ENCODE data around the gene FAM83E.

FAM83E gene

GRCh38 chr19:48614436-48615230 is at the start of gene FAM83E:
Gene FAM83E, minus strand, starts transcription at chr19:48615076. Its CDS starts 1,704 bp downstream, at chr19:48613372.
- TF ChIP-seq, protein P1, sequence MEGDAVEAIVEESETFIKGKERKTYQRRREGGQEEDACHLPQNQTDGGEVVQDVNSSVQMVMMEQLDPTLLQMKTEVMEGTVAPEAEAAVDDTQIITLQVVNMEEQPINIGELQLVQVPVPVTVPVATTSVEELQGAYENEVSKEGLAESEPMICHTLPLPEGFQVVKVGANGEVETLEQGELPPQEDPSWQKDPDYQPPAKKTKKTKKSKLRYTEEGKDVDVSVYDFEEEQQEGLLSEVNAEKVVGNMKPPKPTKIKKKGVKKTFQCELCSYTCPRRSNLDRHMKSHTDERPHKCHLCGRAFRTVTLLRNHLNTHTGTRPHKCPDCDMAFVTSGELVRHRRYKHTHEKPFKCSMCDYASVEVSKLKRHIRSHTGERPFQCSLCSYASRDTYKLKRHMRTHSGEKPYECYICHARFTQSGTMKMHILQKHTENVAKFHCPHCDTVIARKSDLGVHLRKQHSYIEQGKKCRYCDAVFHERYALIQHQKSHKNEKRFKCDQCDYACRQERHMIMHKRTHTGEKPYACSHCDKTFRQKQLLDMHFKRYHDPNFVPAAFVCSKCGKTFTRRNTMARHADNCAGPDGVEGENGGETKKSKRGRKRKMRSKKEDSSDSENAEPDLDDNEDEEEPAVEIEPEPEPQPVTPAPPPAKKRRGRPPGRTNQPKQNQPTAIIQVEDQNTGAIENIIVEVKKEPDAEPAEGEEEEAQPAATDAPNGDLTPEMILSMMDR (IDR thresholded peaks at IDR 0.05; ENCODE audit: borderline replicate concordance, control extremely low read depth, extremely low read depth, insufficient read depth, missing control alignments) = no peak
- DNase-seq (ENCODE audit: low spot score) = peak; percentile 48
- in situ Hi-C loops (cut with MboI; ENCODE audit: low sequenced_read_pairs, unreplicated experiment) = no loop called here

DNA sequence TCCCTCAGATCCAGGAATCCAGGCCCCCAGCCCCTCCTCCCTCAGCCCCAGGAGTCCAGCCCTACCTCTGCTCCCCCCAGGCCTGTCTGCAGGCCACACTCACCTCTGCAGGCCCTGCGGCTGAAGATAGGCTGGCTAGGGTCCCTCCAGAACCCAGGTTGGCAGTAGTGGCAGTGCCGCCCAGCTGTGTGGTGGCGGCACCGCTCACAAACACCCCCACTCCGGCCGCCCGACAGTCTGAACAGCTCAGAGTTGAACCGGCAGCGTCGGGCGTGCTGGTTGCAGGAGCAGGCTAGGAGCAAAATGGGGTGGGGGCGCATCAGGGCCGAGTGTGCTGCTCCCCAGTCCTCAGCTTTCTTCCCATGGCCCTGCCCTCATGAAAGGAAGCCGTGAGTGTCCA is 49.6 kb upstream of the FAM83E start:
- TF ChIP-seq, protein P1 (IDR thresholded peaks at IDR 0.05; ENCODE audit: borderline replicate concordance, control extremely low read depth, extremely low read depth, insufficient read depth, missing control alignments) = no peak
- in situ Hi-C loops (cut with MboI; ENCODE audit: low sequenced_read_pairs, unreplicated experiment) = no loop called here
- DNase-seq (ENCODE audit: low spot score) = no peak

- in situ Hi-C loops (cut with MboI; ENCODE audit: low sequenced_read_pairs, unreplicated experiment) = no loop called here
- TF ChIP-seq, protein P1 (IDR thresholded peaks at IDR 0.05; ENCODE audit: borderline replicate concordance, control extremely low read depth, extremely low read depth, insufficient read depth, missing control alignments) = no peak
- no peak for DNase-seq (ENCODE audit: low spot score)
Observed at GRCh38 chr19:48663667-48664066, 48.8 kb upstream of the FAM83E start.

GRCh38 chr19:48661711-48662090 is 46.8 kb upstream of the FAM83E start:
- in situ Hi-C loops (cut with MboI; ENCODE audit: low sequenced_read_pairs, unreplicated experiment) = no loop called here
- TF ChIP-seq, protein P1 (IDR thresholded peaks at IDR 0.05; ENCODE audit: borderline replicate concordance, control extremely low read depth, extremely low read depth, insufficient read depth, missing control alignments) = no peak
- DNase-seq (ENCODE audit: low spot score) = no peak

DNA sequence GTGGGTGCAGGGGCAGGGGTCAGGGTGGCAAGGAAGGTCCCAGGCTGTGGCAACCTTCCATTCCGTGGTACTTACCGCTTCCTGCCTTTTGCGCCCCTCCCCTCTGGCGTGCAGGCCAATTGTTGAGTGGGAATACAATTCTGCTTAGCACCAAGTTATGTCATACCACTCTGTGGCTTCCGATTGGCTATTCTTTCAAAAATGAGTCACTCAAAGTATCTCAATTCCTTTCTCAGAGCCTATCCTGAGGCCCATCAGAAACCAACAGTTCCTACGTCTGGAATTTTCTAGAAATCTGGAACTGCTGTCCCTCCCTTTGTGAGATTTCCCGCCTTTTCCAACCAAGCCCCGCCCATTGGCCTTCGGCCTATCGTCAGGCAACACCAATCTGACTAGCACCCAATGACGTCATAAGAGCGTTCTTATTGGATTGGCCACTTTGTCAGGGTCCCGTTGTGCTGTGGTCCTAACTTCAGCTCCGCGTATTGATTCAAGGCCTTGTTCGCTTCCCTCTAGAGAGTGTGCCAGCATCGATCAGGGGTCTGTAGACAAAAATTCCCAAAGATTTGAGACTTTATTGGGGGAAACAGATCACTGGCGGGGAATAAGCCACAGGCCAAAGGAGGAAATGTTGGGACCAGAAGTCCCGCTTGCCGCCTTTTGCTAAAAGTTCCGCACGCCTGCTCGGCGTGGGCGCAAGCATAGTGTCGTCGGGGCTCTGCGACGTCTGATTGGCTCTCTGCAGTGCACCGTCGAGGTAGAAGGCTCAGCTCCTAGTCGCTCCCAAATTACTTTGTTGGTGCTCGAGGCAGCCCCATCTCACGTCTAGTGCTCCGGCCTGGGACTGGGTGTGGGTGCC is 46.2 kb upstream of the FAM83E start:
- in situ Hi-C loops (cut with MboI; ENCODE audit: low sequenced_read_pairs, unreplicated experiment) = no loop called here
- peak; percentile 98 for DNase-seq (ENCODE audit: low spot score)
- TF ChIP-seq, protein P1 (IDR thresholded peaks at IDR 0.05; ENCODE audit: borderline replicate concordance, control extremely low read depth, extremely low read depth, insufficient read depth, missing control alignments) = no peak

DNA sequence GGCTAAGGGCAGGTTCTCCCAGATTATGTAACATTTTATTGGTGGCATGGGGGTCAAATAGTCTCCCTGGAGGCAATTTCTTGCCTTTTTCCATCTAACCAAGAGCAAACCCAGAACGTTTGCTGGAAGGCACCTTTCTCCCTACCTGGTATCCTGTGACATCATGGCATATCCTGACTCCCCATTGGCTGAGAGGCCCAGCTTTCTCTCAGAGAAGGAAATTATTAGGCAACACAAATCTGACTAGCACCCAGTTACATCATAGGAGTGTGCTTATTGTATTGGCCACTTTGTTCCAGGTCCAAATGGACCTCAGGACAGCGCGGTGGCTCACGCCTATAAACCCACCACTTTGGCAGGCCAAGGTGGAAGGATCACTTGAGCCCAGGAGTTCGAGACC is 44.9 kb upstream of the FAM83E start:
- in situ Hi-C loops (cut with MboI; ENCODE audit: low sequenced_read_pairs, unreplicated experiment) = no loop called here
- peak; percentile 59 for DNase-seq (ENCODE audit: low spot score)
- TF ChIP-seq, protein P1 (IDR thresholded peaks at IDR 0.05; ENCODE audit: borderline replicate concordance, control extremely low read depth, extremely low read depth, insufficient read depth, missing control alignments) = no peak
